Measurements from ENCODE around the gene ELL.

DNA sequence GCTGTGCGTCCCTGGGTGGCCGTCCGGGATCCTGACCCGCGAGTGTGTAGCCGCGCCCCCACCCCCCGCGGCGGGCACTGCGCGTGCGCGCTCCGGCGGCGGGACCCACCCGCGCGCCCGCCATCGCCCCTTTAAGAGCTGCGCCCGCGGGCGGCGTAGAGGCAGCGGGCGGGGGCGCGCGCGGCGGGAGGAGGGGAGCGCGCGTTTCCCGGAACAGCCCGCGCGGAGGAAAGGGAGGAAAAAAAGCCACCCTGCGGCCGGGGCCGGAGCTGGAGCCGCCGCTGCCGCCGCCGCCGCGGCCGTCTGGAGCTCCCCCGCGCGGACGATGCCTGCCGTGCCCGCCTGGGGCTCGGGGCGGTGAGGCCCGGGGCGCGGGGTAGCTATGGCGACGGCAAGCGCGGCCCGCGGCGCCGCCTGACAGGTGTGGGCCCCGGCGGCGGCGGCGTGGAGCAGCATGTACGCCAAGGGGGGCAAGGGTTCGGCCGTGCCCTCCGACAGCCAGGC lies 102.6 kb downstream of the ELL start, which contains the start of gene SSBP4:
- TF ChIP-seq, protein P1, sequence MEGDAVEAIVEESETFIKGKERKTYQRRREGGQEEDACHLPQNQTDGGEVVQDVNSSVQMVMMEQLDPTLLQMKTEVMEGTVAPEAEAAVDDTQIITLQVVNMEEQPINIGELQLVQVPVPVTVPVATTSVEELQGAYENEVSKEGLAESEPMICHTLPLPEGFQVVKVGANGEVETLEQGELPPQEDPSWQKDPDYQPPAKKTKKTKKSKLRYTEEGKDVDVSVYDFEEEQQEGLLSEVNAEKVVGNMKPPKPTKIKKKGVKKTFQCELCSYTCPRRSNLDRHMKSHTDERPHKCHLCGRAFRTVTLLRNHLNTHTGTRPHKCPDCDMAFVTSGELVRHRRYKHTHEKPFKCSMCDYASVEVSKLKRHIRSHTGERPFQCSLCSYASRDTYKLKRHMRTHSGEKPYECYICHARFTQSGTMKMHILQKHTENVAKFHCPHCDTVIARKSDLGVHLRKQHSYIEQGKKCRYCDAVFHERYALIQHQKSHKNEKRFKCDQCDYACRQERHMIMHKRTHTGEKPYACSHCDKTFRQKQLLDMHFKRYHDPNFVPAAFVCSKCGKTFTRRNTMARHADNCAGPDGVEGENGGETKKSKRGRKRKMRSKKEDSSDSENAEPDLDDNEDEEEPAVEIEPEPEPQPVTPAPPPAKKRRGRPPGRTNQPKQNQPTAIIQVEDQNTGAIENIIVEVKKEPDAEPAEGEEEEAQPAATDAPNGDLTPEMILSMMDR (IDR thresholded peaks at IDR 0.05), result peak; percentile 26 to 53 (median 50)
- TF ChIP-seq POLR2A (IDR thresholded peaks at IDR 0.05; ENCODE audit: low read depth) (no peak), POLR2AphosphoS5 (IDR thresholded peaks at IDR 0.05) (peak; percentile 43 to 66), EP300 (IDR thresholded peaks at IDR 0.05) (no peak)
